ENCODE data around the gene AAGAB.
A peak's percentile ranks its signal among the peaks of the same experiment; 100 is the strongest.

The AAGAB gene

GRCh38 chr15:67187351-67187854, 67.1 kb downstream of the AAGAB start:
- DNase-seq (ENCODE audit: low spot score): no peak

DNA sequence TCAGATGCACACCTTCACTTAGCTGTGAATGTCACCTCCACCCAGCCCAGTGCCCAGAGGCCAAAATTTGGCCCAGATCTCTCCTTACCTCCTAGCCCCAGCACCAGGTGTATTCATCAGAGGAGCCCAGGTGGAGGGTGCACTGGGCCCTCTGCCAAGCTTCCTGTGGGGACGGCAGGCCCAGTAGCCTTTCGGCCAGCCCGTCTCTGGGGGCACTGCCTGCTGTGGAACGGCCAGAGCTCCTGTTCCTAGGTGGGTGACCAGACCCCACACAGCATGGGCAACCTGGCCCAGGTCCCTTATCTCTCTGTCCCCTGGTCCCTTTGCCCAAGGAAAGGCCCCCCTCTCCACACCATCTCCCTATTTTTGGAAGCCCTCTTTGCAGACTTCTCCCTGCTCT, 67.8 kb downstream of the AAGAB start:
- no peak for DNase-seq (ENCODE audit: low spot score)

DNA sequence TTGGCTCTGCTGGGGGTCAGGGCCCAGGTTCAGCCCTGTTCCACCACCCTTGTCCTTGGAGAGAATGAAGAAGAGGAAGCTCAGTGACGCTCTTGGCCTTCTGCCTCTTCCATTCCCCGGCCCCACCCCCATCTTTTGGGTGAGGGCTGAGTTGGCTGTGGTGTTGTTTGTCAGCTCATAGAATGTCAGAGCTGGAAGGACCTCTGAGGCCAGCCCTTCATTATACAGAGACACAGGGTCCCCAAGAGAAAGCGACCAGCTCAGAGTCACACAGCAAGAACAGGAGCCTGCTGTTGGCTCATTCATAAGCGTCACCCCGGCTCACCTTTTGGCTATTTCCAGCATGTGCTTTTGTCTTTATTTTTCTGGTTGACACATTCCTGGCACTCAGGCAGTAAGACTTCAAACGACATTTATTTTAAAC, 68.2 kb downstream of the AAGAB start:
- DNase-seq (ENCODE audit: low spot score): no peak

DNA sequence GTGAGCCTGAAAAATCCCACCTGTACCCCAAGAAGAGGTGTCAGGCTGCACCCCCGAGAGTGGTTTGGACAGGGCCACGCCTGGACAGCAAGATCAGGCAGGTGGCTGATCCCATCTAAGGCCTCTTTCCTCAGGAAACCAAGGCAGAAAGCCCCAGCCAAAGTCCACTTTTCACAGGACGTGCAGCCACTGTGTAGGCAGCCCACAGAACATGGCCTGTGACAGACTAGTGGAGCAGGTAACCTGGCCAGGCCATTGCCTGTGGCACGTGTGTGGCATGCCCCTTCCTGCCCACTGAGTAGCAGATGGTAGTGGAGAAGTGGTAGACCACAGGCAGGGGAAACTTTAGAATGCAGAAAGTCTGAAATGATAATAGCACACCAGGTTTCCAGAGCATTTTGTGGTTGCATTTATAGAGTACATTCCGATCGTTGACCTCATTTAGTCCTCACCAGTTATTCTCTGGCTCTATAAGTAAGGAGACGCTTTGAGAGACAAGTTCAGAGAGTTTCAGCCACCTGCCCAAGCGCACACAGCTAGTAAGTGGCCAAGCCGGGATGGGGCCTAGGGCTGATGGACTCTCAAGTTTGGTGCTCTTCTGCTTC, 68.7 kb downstream of the AAGAB start:
- DNase-seq (ENCODE audit: low spot score): no peak

- no peak for DNase-seq (ENCODE audit: low spot score)
Observed at GRCh38 chr15:67185051-67185450, 69.4 kb downstream of the AAGAB start.

DNA sequence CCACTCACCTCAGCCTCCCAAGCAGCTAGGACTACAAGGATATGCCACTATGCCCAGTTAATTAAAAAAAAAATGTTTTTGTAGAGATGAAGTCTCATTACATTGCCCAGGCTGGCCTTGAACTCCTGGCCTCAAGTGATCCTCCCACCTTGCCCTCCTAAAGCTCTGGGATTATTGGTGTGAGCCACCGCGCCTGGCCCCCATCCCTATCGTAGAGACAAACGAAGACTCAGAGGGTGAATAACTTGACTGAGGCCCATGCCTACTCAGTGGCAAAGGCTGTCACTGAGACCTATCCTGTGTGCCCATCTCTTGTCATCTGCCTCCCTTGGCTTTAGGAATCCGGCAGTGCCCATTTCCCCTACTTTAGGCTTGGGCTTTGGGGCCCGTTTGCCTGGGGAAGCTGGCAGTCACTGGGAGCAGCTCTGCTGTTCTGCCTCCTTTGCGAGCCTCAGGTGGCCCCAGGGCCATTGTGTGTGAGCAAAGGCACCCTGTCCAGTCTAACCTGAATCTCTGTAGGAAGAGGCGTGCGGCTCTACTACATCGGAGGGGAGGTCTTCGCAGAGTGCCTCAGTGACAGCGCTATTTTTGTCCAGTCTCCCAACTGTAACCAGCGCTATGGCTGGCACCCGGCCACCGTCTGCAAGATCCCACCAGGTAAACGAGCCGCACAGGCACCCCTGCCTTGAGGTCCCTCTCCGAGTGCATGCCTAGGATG, 70.1 kb downstream of the AAGAB start:
- DNase-seq (ENCODE audit: low spot score): no peak

- peak; percentile 83 for DNase-seq (ENCODE audit: low spot score)
Observed at GRCh38 chr15:67183443-67184169, 70.9 kb downstream of the AAGAB start.

- no peak for DNase-seq (ENCODE audit: low spot score)
Observed at GRCh38 chr15:67181221-67181639, 73.2 kb downstream of the AAGAB start.

GRCh38 chr15:67180514-67181191, 73.8 kb downstream of the AAGAB start:
- no peak for DNase-seq (ENCODE audit: low spot score)

- DNase-seq (ENCODE audit: low spot score): no peak
Observed at GRCh38 chr15:67180035-67180434, 74.4 kb downstream of the AAGAB start.

- DNase-seq (ENCODE audit: low spot score): no peak
Observed at GRCh38 chr15:67179411-67179995, 75.0 kb downstream of the AAGAB start.

- peak; percentile 93 for DNase-seq (ENCODE audit: low spot score)
Observed at GRCh38 chr15:67178569-67179210, 75.8 kb downstream of the AAGAB start.

DNA sequence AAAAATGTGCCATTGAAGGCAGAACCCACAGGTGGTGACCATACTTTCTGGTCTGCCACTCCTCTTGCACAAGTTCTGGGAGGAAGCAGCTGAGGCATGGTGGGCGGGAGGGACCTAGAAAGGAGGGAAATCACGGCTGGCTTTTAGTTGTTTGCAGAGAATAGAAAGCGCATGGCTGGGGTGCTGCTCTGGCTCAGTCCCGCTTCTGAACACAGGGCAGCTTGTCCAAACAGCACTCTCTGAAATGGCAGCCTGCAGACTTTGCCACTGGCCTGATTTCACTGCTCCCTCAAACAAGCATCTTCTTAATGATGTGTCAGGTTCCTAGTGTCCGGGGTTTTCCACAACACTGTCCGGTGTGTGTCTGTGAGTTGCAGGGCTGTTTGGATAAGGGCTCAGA, 76.7 kb downstream of the AAGAB start:
- DNase-seq (ENCODE audit: low spot score): peak; percentile 47

GRCh38 chr15:67176195-67176971, 78.1 kb downstream of the AAGAB start:
- no peak for DNase-seq (ENCODE audit: low spot score)

DNA sequence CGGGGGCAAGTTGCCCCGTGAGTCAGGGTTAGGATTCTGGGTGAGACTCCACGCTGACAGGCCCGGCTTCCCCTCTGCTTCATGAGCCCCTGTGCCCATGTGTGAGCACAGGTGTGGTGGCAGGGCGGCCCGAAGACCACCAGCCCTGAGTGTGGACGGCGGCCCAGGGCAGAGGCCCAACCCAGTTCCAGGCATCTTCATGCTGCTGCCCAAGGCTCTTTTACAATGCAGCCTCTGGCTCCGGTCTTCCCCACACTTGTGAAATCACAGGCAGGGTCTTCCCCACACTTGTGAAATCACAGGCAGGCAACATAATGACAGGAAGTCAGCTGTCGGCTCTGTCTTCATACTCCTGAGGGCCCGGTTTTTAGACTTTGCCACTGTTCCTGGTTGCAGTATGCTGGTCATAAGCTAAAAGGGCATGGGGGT, 78.8 kb downstream of the AAGAB start:
- DNase-seq (ENCODE audit: low spot score): no peak

GRCh38 chr15:67174864-67175573, 79.4 kb downstream of the AAGAB start:
- no peak for DNase-seq (ENCODE audit: low spot score)

DNA sequence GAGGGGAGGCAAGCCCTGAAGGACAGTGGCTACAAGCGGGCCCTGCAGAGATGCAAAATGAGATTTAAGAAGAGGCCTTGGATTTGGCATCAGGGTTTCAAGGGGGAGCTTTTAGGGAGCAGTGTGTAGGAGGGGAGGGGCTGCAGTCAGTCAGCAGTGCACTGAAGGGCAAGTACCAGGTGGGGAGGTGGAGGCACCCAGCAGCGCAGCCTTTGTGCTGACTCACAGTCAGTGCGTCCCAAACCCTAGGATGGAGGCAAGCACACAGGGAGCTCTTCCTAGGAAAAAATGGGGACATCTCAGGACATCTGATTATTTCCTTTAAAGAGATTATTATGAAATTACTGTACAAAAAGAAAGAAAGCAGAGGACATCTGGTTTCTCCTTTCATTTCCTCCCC, 80.0 kb downstream of the AAGAB start:
- DNase-seq (ENCODE audit: low spot score): no peak

DNA sequence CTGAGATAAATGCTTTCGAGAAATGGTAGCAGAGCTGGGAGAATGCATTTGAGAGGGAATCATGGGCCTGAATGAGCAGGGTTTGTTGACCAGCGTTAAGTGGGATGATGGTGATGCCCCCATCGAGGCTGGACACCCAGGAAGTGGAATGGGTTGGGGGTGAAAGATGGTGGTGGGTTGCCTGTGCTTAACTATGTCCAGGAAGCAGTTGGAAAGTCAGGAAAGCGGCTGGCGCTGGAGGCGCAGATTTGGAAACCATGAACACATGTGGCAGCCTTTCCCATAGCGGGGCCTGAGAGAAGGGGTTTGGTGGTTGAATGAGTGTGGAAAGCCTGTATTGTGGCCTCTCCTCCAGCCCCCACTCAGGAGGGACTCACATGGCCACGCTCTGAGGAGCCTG, 80.7 kb downstream of the AAGAB start:
- DNase-seq (ENCODE audit: low spot score): no peak

DNA sequence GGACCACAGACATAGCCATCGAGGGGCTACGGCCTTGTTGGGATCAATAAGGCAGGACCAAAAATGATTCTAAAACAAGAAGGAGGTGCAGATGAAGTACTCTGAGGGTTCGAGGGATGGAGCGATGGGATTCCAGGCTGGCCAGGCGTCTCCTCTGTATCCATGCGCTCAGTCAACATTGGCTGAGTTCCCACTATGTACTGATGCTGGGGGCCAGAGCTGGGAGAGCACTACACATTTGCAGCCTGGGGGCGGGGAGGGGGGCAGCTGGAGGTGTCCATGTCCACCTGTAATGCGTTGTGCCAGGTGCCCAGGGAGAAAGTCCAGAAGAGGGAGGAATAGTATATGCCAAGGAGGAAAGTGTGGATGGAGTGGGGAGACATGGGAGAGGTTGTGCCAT, 81.5 kb downstream of the AAGAB start:
- DNase-seq (ENCODE audit: low spot score): no peak

DNA sequence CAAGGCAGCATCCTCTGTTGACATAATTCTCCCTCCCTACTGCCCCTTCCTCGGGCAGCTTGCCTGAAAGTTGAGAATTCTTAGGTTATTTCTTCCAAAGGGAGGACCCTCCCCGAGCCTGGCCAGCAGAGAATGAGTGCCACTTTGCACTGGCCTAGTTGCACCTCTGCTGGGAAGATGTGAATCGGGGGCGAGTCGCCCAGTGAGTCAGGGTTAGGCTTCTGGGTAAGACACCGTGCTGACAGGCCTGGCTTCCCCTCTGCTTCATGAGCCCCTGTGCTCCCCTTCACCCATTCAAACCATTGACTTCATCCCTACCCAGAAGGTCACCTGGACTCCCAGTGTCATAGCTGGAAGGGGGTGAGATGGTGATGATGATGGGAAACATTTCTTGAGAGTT, 82.3 kb downstream of the AAGAB start:
- no peak for DNase-seq (ENCODE audit: low spot score)

All from AG08395 (cell line).